HG03159 (cell line): Measurements from ENCODE around the gene NDFIP2.
A peak's percentile ranks its signal among the peaks of the same experiment; 100 is the strongest.
"Not testable (repeated sequence)": the region's sequence is repeated elsewhere in the genome, so short reads cannot be mapped to it uniquely, and the experiment has no call there.

Source experiments
- ATAC-seq: cut with Tn5 transposase; IDR thresholded peaks from one replicate; pipeline ENCODE4 v1.9.1; 2021; ENCODE audit warnings: mild to moderate bottlenecking, moderate library complexity; ENCODE audit not compliant: unreplicated experiment

The NDFIP2 gene

GRCh38 chr13:79531542-79532254, 50.7 kb downstream of the NDFIP2 start:
- no peak for ATAC-seq

DNA sequence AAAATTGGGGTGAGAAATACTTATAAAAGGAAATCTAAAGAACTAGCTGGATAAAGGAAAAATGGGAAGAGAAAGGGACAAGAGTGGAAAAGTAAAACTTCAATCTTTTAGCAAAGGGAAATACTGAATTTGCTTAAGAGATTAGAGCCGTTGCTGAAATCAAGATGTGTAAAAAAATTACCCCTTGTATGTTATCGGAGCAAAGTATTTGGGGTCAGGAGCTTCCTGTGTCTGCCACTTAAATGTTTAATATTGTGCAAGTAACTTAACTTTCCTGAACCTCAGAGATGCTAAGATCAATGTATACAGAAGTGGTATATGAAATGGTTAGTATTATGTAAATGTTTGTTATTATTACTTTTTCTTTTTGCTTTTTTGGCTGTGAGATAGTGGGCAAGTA, 51.6 kb downstream of the NDFIP2 start:
- no peak for ATAC-seq

GRCh38 chr13:79533781-79534400, 52.9 kb downstream of the NDFIP2 start:
- ATAC-seq: no peak

DNA sequence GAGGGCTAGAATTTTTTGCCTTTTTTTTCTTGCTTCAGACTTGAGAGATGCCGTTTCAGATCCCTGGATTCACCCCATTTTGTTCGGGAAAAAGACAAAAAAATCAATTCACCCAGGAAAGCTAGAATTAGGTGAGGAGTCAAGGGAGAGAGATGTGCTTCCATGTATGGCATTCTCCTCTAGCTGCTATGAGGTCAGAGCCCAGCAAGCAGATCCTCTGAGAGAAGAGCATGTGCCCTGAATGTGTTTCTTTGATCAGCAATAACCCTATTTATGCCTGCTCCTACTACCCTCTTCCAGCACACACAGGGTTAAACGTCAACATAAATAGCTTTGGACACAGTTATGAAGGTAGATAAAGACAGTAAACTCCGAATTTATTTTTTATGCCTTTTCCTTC, 53.6 kb downstream of the NDFIP2 start:
- ATAC-seq: no peak

- ATAC-seq: no peak
Measured at GRCh38 chr13:79538757-79539156, 57.8 kb downstream of the NDFIP2 start.

DNA sequence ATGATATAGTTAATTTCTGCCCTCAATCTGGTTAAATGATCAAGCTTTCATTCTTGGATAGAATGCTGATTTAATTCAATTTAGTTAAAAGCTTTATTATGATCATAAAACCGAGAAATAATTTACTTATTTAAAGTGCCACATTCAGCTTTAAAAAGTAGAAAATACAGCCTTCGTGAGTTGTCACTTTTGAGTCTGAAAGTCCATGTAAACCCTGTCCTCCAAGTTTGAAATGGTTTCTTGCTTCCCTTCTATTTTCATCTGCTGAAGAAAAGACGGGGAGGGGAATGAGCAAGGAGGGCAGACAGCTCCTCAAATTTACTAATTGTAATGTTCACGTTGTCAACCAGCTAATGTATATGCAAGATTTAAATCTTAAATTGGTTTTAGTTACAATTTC, 59.5 kb downstream of the NDFIP2 start:
- ATAC-seq: no peak

DNA sequence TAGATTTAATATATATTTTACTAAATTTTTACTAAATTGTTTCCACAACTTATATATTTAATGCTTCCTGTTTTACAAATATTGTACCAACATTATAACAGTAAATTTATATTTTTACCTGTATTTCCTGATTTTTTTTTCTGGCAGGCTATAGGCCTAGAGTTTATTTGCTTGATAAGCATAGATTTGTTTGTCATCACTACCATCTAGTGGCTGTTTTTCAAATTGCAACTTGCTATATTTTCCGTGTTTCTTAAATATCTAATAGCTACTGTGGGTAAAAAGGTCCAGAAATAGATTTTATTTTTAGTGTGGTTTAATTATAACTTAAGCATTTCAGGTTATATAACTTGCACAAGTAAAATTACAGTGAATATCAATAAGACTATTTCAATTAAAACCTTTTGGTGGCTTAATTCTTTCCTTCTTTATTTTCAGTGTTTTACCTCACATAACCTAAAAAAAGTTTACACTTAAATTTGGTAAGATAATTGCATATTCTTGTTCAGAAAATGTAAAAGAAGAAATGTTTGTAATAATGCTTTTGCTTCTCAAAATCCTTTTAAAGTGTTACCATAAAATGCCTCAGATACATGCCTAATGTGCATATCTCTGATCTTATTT, 60.6 kb downstream of the NDFIP2 start:
- ATAC-seq: peak; percentile 58

DNA sequence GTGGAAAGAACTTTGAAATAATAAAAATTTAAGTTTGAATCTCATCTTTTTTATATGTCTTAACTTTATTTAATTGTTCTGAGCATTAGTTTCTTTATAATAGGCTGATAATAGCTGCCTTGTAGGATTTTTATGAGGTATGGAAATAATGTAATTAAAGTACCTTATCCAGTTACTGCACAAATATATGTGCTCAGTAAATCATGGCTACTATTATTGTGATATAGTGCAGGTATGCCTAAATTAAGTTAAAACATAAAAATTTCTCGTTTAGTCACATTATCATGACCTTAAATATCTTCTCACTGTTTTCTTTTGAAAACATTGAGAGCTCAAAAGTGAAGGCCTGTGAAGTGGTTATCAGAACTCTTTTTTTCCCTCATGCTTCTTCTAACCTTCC, 62.9 kb downstream of the NDFIP2 start:
- ATAC-seq: no peak

- ATAC-seq: no peak
Measured at GRCh38 chr13:79547211-79548195, 66.5 kb downstream of the NDFIP2 start.

DNA sequence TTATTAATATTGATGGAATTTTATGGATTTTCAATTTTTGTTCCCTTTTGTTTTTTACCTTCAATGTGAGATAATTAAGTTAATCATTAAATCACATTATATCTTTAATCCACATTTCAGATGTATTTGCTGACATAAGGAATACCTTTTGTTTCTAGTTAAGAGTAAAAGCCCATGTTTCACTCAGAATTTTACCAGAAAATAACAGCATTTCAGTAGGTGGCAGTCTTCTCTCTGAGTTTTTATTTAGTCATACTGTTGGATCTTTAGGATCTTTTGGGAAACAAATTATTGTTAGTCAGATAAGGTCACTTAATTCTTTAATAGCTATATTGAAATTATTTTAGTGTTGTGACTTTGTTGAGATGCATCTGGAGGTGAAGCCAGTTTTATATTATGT, 67.9 kb downstream of the NDFIP2 start:
- ATAC-seq: no peak

- no peak for ATAC-seq
Measured at GRCh38 chr13:79549355-79550106, 68.6 kb downstream of the NDFIP2 start.

- no peak for ATAC-seq
Measured at GRCh38 chr13:79557666-79558065, 76.7 kb downstream of the NDFIP2 start.

GRCh38 chr13:79560954-79561353, 80.0 kb downstream of the NDFIP2 start:
- ATAC-seq: no peak

DNA sequence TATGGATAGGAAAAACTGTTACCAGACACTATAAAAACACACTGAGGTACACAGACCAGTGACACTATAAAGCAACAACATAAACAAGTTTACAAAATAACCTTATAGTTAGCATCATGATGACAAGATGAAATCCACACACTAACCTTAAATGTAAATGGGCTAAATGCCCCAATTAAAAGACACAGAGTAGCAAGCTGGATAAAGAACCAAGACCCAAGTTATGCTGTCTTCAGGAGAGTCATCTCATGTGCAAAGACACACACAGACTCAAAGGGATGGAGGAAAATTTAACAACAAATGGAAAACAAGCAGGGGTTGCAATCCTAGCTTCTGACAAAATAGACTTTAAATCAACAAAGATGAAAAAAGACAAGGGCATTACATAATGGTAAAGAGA, 81.6 kb downstream of the NDFIP2 start:
- no peak for ATAC-seq

GRCh38 chr13:79566118-79566517, 85.2 kb downstream of the NDFIP2 start:
- no peak for ATAC-seq

DNA sequence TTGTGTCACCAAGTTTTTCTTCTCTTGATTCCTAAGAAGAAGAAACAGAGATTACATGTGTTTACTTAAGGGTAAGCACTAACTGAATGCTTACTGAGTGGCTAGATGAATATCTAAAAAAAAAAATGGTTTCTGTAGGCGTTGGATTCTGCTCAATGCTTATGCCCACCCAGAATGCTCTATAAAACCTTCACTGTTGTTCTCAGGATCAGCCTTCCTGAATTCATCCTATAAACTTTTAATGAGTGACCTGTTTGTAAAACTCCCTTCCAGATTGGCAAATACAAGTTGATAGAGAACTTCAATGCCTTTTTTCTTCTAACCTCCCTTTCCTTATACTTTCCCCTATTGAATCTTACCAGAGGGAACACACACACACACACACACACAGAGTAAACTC, 90.2 kb downstream of the NDFIP2 start:
- ATAC-seq: no peak

- not testable (repeated sequence) for ATAC-seq
Measured at GRCh38 chr13:79573892-79574291, 92.9 kb downstream of the NDFIP2 start.

- ATAC-seq: no peak
Measured at GRCh38 chr13:79581870-79582315, 100.9 kb downstream of the NDFIP2 start.

GRCh38 chr13:79582896-79583295, 101.9 kb downstream of the NDFIP2 start:
- no peak for ATAC-seq

GRCh38 chr13:79585033-79585432, 104.1 kb downstream of the NDFIP2 start:
- ATAC-seq: no peak
